Ishikawa (cell line): Measurements from ENCODE around the gene S100A13.

Experiments
- CEBPB ChIP-seq: IDR thresholded peaks from 2 replicates; pipeline ENCODE4 v1.6.1; 2012
- CREB1 ChIP-seq: IDR thresholded peaks from 2 replicates; pipeline ENCODE4 v1.6.1; 2012; ENCODE audit warnings: low read depth
- EGR1 ChIP-seq: IDR thresholded peaks from 2 replicates; pipeline ENCODE4 v1.6.1; 2012
- EP300 ChIP-seq: IDR thresholded peaks from 2 replicates; pipeline ENCODE4 v1.6.1; 2012; ENCODE audit warnings: borderline replicate concordance
- FOXM1 ChIP-seq: IDR thresholded peaks from 2 replicates; pipeline ENCODE4 v1.6.1; 2012; ENCODE audit warnings: low read depth, borderline replicate concordance
- MAX ChIP-seq: IDR thresholded peaks from 2 replicates; pipeline ENCODE4 v1.6.1; 2012
- NFIC ChIP-seq: IDR thresholded peaks from 2 replicates; pipeline ENCODE4 v1.6.1; 2012
- RAD21 ChIP-seq: IDR thresholded peaks from 2 replicates; pipeline ENCODE4 v1.6.1; 2012; ENCODE audit warnings: low read depth
- REST ChIP-seq: IDR thresholded peaks from 2 replicates; pipeline ENCODE4 v1.6.1; 2012; ENCODE audit warnings: low read depth, mild to moderate bottlenecking
- TAF1 ChIP-seq: IDR thresholded peaks from 2 replicates; pipeline ENCODE4 v1.6.1; 2012; ENCODE audit warnings: low read depth, mild to moderate bottlenecking
- TCF12 ChIP-seq: IDR thresholded peaks from 2 replicates; pipeline ENCODE4 v1.6.1; 2012; ENCODE audit warnings: low read depth
- TEAD4 ChIP-seq: IDR thresholded peaks from 2 replicates; pipeline ENCODE4 v1.6.1; 2012
- USF1 ChIP-seq: IDR thresholded peaks from 2 replicates; pipeline ENCODE4 v1.6.1; 2012
- YY1 ChIP-seq: IDR thresholded peaks from 2 replicates; pipeline ENCODE4 v1.6.1; 2012; ENCODE audit warnings: low read depth
- ZBTB7A ChIP-seq: IDR thresholded peaks from 2 replicates; pipeline ENCODE4 v1.6.1; 2012; ENCODE audit warnings: low read depth

S100A13 gene

GRCh38 chr1:153578490-153578889 is 48.8 kb downstream of the S100A13 start:
- TF ChIP-seq FOXM1 (no peak), TAF1 (no peak), USF1 (no peak), TEAD4 (no peak), NFIC (no peak), MAX (no peak), TCF12 (no peak), YY1 (no peak), REST (no peak), EP300 (no peak), EGR1 (no peak), RAD21 (no peak), CREB1 (no peak), CEBPB (no peak), ZBTB7A (no peak)

- TF ChIP-seq RAD21 = no peak
- no peak for TF ChIP-seq ZBTB7A
- no peak for TF ChIP-seq EP300
- TF ChIP-seq NFIC = no peak
- TF ChIP-seq CREB1 = no peak
- TF ChIP-seq FOXM1 = no peak
- no peak for TF ChIP-seq YY1
- TF ChIP-seq USF1 = no peak
- no peak for TF ChIP-seq TAF1
- TF ChIP-seq EGR1 = no peak
- TF ChIP-seq MAX = no peak
- no peak for TF ChIP-seq REST
- no peak for TF ChIP-seq CEBPB
Measured at GRCh38 chr1:153577624-153578051, 49.7 kb downstream of the S100A13 start.

GRCh38 chr1:153577138-153577537 is 50.2 kb downstream of the S100A13 start:
- TF ChIP-seq YY1 (no peak), MAX (no peak), TAF1 (no peak), EGR1 (no peak), REST (no peak)

GRCh38 chr1:153573351-153573750 is 54.0 kb downstream of the S100A13 start:
- TF ChIP-seq NFIC = no peak
- no peak for TF ChIP-seq ZBTB7A
- no peak for TF ChIP-seq EP300
- no peak for TF ChIP-seq TEAD4
- no peak for TF ChIP-seq CREB1
- no peak for TF ChIP-seq YY1
- no peak for TF ChIP-seq TAF1
- TF ChIP-seq RAD21 = no peak
- TF ChIP-seq CEBPB = no peak
- TF ChIP-seq FOXM1 = no peak
- no peak for TF ChIP-seq REST
